Measurements from ENCODE around the gene SRP54. TPM values are rescaled to one million over a fixed set of nuclear protein-coding genes. Genes with fewer than 3 reads are reported as not detected.
"Not testable (repeated sequence)": the region's sequence is repeated elsewhere in the genome, so short reads cannot be mapped to it uniquely, and the experiment has no call there.

SRP54 gene
- total RNA-seq, 3 donors from 2014 or later, result 35.5 to 68.1 (median 62.6) TPM

DNA sequence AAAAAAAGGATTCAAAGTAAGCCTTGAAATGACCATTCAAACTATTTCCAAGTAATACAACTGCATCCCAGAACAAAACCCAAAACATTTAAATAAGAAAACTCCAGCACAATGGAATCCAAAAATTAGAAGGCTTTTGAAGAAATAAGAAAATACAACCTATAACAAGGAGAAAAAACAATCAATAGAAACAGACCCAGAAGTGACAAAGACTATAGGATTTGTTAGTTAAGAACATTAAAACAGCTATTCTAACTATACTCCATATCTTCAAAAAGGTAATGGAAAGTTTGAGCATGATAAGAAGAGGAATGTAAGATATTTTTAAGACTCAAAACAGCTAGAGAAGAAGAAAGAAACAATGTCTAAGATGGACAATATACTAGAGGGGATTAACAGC is 39.3 kb upstream of the SRP54 start:
- intact Hi-C loops (cut with DNase I; ENCODE audit: low total_unique reads), result no loop called here
- H3K4me1 ChIP-seq, result no peaks in the 10 kb centered on the region
- H3K9me3 ChIP-seq, result peaks cover 9 to 15% of the 10 kb centered on the region in 2 donors
- H3K36me3 ChIP-seq, result no peaks in the 10 kb centered on the region
- no peak overlapping the region for H3K27ac ChIP-seq
- H3K4me3 ChIP-seq, result no peak overlapping the region
- no peak for DNase-seq (ENCODE audit: low spot score in 2 of 2)
- TF ChIP-seq POLR2AphosphoS5 (IDR thresholded peaks at IDR 0.05) (no peak), POLR2A (IDR thresholded peaks at IDR 0.05) (no peak)
- H3K27me3 ChIP-seq, result no peaks in the 10 kb centered on the region

DNA sequence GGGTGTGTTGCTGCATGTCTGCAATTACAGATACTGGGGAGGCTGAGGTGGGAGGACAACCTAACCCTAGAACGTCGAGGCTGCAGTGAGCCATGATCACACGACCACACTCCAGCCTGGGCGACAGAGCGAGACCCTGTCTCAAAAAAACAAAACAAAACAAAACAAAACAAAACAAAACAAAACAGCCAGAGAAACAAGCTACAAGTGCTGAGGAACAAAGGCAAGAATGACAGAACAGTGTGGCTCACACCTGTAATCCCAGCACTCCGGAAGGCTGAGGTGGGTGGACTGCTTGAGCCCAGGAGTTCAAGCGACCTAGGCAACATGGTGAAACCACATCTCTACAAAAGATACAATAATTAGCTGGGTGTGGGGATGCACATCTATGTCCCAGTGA is 38.0 kb upstream of the SRP54 start:
- intact Hi-C loops (cut with DNase I; ENCODE audit: low total_unique reads), result no loop called here
- H3K36me3 ChIP-seq, result no peaks in the 10 kb centered on the region
- no peaks in the 10 kb centered on the region for H3K27me3 ChIP-seq
- no peak for DNase-seq (ENCODE audit: low spot score in 2 of 2)
- H3K4me1 ChIP-seq, result no peaks in the 10 kb centered on the region
- no peak overlapping the region for H3K4me3 ChIP-seq
- no peak overlapping the region for H3K27ac ChIP-seq
- TF ChIP-seq, protein P1, sequence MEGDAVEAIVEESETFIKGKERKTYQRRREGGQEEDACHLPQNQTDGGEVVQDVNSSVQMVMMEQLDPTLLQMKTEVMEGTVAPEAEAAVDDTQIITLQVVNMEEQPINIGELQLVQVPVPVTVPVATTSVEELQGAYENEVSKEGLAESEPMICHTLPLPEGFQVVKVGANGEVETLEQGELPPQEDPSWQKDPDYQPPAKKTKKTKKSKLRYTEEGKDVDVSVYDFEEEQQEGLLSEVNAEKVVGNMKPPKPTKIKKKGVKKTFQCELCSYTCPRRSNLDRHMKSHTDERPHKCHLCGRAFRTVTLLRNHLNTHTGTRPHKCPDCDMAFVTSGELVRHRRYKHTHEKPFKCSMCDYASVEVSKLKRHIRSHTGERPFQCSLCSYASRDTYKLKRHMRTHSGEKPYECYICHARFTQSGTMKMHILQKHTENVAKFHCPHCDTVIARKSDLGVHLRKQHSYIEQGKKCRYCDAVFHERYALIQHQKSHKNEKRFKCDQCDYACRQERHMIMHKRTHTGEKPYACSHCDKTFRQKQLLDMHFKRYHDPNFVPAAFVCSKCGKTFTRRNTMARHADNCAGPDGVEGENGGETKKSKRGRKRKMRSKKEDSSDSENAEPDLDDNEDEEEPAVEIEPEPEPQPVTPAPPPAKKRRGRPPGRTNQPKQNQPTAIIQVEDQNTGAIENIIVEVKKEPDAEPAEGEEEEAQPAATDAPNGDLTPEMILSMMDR (IDR thresholded peaks at IDR 0.05), result no peak
- TF ChIP-seq POLR2AphosphoS5 (IDR thresholded peaks at IDR 0.05) (no peak), POLR2A (IDR thresholded peaks at IDR 0.05) (no peak)
- H3K9me3 ChIP-seq, result peaks cover 9 to 15% of the 10 kb centered on the region in 2 donors

DNA sequence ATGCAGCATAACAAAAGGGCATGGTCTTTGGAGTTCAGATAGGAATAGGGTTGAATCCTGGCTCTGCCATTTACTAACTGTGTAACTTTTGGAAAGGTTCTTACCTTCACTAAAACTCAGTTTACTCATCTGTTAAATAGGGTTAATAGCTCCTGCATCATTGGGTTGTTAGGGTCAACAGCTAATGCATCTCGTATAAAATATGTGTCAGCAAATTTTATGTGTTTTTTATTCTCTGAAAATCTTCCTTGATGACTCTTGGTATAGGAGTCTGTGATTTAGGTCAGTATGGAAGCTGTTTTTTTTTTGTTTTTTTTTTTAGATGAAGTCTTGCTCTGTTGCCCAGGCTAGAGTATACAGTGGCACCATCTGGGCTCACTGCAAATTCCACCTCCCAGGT is 36.1 kb upstream of the SRP54 start:
- no peak for DNase-seq (ENCODE audit: low spot score in 2 of 2)
- intact Hi-C loops (cut with DNase I; ENCODE audit: low total_unique reads), result no loop called here
- no peak overlapping the region for H3K27ac ChIP-seq
- no peaks in the 10 kb centered on the region for H3K27me3 ChIP-seq
- peaks cover 9 to 15% of the 10 kb centered on the region in 2 donors for H3K9me3 ChIP-seq
- H3K4me1 ChIP-seq, result no peaks in the 10 kb centered on the region
- no peak overlapping the region for H3K4me3 ChIP-seq
- H3K36me3 ChIP-seq, result no peaks in the 10 kb centered on the region
- TF ChIP-seq POLR2A (IDR thresholded peaks at IDR 0.05) (no peak), POLR2AphosphoS5 (IDR thresholded peaks at IDR 0.05) (no peak)
- TF ChIP-seq, protein P1 (IDR thresholded peaks at IDR 0.05), result no peak

DNA sequence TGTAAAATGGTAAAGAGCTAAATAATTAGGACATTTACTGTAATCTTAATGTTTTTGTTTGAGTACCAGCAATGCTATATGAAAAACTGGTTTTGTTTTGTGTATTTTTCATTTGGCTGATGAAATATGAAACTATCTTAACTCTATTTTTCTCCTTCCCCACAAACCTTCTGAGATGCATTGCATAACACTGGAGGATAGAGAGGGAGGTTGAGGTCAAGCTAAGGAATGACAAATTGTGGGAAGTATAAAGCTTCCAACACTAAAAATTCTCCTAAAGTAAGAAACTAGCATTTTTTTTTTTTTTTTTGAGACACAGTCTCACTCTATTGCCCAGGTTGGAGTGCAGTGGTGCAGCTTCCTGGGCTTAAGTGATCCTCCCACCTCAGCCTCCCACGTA is 31.5 kb upstream of the SRP54 start:
- no peaks in the 10 kb centered on the region for H3K4me1 ChIP-seq
- intact Hi-C loops (cut with DNase I; ENCODE audit: low total_unique reads), result no loop called here
- no peak overlapping the region for H3K4me3 ChIP-seq
- no peaks in the 10 kb centered on the region for H3K9me3 ChIP-seq
- no peak overlapping the region for H3K27ac ChIP-seq
- H3K27me3 ChIP-seq, result no peaks in the 10 kb centered on the region
- no peak for DNase-seq (ENCODE audit: low spot score in 2 of 2)
- TF ChIP-seq POLR2AphosphoS5 (IDR thresholded peaks at IDR 0.05) (no peak), POLR2A (IDR thresholded peaks at IDR 0.05) (no peak)
- TF ChIP-seq, protein P1 (IDR thresholded peaks at IDR 0.05), result no peak
- no peaks in the 10 kb centered on the region for H3K36me3 ChIP-seq

DNA sequence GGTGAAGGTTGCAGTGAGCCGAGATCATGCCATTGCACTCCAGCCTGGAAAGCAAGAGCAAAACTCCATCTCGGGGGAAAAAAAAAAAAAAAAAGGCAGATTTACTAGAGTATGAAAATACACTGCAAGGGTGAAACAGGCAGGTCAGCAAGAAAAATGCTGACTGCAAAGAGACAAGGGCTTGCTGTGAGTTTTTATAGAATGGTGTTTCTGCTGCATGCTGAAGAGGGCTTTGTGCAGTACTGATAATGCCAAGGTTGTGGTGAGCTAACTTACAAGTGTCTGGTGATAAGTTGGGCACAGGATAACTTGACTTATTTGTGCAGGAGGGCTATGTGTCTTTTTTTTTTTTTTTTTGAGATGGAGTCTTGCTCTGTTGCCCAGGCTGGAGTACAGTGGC is 25.9 kb upstream of the SRP54 start:
- Histone ChIP-seq H3K9me3 (no peaks in the 10 kb centered on the region), H3K36me3 (no peaks in the 10 kb centered on the region), H3K4me3 (no peak overlapping the region), H3K4me1 (no peaks in the 10 kb centered on the region), H3K27me3 (no peaks in the 10 kb centered on the region), H3K27ac (no peak overlapping the region)
- no peak for DNase-seq (ENCODE audit: low spot score in 2 of 2)
- TF ChIP-seq POLR2A (IDR thresholded peaks at IDR 0.05) (no peak), POLR2AphosphoS5 (IDR thresholded peaks at IDR 0.05) (no peak)
- TF ChIP-seq, protein P1 (IDR thresholded peaks at IDR 0.05), result no peak
- intact Hi-C loops (cut with DNase I; ENCODE audit: low total_unique reads), result no loop called here

DNA sequence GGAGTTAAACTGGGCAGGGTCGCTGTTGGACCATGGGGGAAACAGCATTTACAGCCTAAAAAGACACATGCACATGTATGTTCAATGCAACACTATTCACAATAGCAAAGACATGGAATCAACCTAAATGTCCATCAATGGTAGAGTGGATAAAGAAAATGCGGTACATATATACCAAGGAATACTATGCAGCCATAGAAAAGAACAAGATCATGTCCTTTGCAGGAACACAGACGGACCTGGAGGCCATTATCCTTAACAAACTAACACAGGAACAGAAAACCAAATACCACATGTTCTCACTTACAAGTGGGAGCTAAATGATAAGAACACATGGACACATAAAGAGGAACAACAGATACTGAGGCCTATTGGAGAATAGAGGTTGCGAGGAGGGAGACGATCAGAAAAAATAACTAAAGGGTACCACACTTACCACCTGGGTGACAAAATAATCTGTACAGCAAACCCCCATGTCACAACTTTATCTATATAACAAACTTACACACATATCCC is 25.0 kb upstream of the SRP54 start:
- Histone ChIP-seq H3K36me3 (no peaks in the 10 kb centered on the region), H3K27ac (no peak overlapping the region), H3K4me1 (no peaks in the 10 kb centered on the region), H3K4me3 (no peak overlapping the region), H3K27me3 (no peaks in the 10 kb centered on the region), H3K9me3 (no peaks in the 10 kb centered on the region)
- intact Hi-C loops (cut with DNase I; ENCODE audit: low total_unique reads), result no loop called here
- no peak for DNase-seq (ENCODE audit: low spot score in 2 of 2)
- TF ChIP-seq POLR2A (IDR thresholded peaks at IDR 0.05), result no peak
- TF ChIP-seq, protein P1 (IDR thresholded peaks at IDR 0.05), result no peak
- TF ChIP-seq POLR2AphosphoS5 (IDR thresholded peaks at IDR 0.05), result no peak

DNA sequence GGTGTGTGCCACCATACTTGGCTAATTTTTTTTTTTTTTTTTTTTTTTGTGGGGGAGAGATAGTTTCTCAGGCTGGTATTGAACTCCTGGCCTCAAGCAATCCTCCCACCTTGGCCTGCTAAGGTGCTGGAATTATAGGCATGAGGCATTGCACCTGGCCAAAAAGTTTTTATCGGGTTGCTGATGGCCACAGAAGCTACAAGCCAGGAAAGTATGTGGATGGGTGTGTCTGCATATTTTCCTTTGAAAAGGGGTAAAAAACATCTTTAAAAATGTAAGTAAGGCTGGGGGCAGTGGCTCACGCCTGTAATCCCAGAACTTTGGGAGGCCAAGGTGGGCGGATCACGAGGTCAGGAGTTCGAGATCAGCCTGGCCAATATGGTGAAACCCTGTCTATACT is 20.7 kb upstream of the SRP54 start:
- H3K4me3 ChIP-seq; DNase-seq (ENCODE audit: low spot score in 2 of 2); H3K27ac ChIP-seq; H3K4me1 ChIP-seq; H3K36me3 ChIP-seq; H3K27me3 ChIP-seq; H3K9me3 ChIP-seq: not testable (repeated sequence)
- intact Hi-C loops (cut with DNase I; ENCODE audit: low total_unique reads), result loop anchor here (10.0 kb wide), 1 partner anchor 453 kb away; no protein-coding TSS in a partner anchor
